22Rv1 (cell line): Measurements from ENCODE around the gene ERH.

Experiments
- CTCF ChIP-seq: fragments of 450-650 bp; IDR thresholded peaks from 2 replicates; pipeline ENCODE4 v1.5.1; 2017; ENCODE audit warnings: mild to moderate bottlenecking
- ZFX ChIP-seq: fragments of 450-650 bp; IDR thresholded peaks from 2 replicates; pipeline ENCODE4 v1.6.1; 2017; ENCODE audit warnings: antibody characterized with exemption, borderline replicate concordance

- TF ChIP-seq CTCF (no peak), ZFX (no peak)
These were observed 7.7 kb upstream of the ERH start for GRCh38 chr14:69405762-69406161.
